Measurements from ENCODE around the gene CPM. TPM values are rescaled to one million over a fixed set of nuclear protein-coding genes. Genes with fewer than 3 reads are reported as not detected.

Gene CPM
- total and polyA plus RNA-seq, 4 donors = 14.2 to 65.0 (median 24.0) TPM

DNA sequence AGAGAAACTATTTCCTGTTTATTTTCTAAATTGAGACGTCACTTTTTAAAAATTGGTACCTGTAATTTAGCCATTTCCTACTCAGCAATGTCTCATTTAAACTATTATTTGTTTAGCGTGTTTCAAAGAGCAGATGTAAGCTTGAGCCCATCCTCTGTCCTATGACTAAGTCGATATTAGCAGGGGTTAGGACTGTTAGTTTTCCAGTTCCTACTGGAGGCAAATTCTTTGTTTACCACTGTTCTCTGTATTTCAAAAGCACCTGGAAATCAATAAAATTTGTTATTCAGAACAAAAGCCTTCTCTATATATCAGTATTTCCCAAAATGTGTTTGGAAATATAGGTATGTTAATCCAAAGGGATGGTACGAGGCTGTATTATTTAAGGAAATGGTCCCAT, 82.6 kb downstream of the CPM start:
- H3K4me3 ChIP-seq (ENCODE audit: low read depth in 1 of 3, low read length in 3 of 3) = no peak overlapping the region
- H3K27me3 ChIP-seq (ENCODE audit: control insufficient read depth in 4 of 4, insufficient read depth in 4 of 4, low read length in 3 of 4) = no peaks in the 10 kb centered on the region
- TF ChIP-seq REST (IDR thresholded peaks at IDR 0.05) = no peak
- TF ChIP-seq, protein P1, sequence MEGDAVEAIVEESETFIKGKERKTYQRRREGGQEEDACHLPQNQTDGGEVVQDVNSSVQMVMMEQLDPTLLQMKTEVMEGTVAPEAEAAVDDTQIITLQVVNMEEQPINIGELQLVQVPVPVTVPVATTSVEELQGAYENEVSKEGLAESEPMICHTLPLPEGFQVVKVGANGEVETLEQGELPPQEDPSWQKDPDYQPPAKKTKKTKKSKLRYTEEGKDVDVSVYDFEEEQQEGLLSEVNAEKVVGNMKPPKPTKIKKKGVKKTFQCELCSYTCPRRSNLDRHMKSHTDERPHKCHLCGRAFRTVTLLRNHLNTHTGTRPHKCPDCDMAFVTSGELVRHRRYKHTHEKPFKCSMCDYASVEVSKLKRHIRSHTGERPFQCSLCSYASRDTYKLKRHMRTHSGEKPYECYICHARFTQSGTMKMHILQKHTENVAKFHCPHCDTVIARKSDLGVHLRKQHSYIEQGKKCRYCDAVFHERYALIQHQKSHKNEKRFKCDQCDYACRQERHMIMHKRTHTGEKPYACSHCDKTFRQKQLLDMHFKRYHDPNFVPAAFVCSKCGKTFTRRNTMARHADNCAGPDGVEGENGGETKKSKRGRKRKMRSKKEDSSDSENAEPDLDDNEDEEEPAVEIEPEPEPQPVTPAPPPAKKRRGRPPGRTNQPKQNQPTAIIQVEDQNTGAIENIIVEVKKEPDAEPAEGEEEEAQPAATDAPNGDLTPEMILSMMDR (IDR thresholded peaks at IDR 0.05; ENCODE audit: low read depth, low read length, missing input control) = no peak
- TF ChIP-seq NR2F2 (IDR thresholded peaks at IDR 0.05) = no peak
- peak in 1 of 2 donors; percentile 55 for TF ChIP-seq EGR1 (IDR thresholded peaks at IDR 0.05; ENCODE audit: low read depth in 2 of 2)
- TF ChIP-seq MAX (IDR thresholded peaks at IDR 0.05) = peak; percentile 76
- TF ChIP-seq, protein P2, sequence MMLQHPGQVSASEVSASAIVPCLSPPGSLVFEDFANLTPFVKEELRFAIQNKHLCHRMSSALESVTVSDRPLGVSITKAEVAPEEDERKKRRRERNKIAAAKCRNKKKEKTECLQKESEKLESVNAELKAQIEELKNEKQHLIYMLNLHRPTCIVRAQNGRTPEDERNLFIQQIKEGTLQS (IDR thresholded peaks at IDR 0.05) = peak; percentile 45
- TF ChIP-seq GABPA (IDR thresholded peaks at IDR 0.05 in 1 of 2, conservative IDR thresholded peaks at IDR 0.05 in 1 of 2) = peak in 1 of 2 donors; percentile 32
- TF ChIP-seq TAF1 (conservative IDR thresholded peaks at IDR 0.05) = peak; percentile 70
- TF ChIP-seq HNF4G (IDR thresholded peaks at IDR 0.05) = peak; percentile 16
- peak; percentile 83 for TF ChIP-seq SP1 (IDR thresholded peaks at IDR 0.05)
- TF ChIP-seq YY1 (IDR thresholded peaks at IDR 0.05) = peak; percentile 65
- TF ChIP-seq FOXA1 (IDR thresholded peaks at IDR 0.05) = peak; percentile 62
- peak; percentile 20 to 73 for TF ChIP-seq RXRA (IDR thresholded peaks at IDR 0.05)
- peak; percentile 62 for TF ChIP-seq ZBTB33 (IDR thresholded peaks at IDR 0.05)
- peak; percentile 45 to 77 for TF ChIP-seq HNF4A (conservative IDR thresholded peaks at IDR 0.05)
- peak in 1 of 2 donors; percentile 37 for TF ChIP-seq RAD21 (IDR thresholded peaks at IDR 0.05)
- peak; percentile 85 for TF ChIP-seq FOXA2 (IDR thresholded peaks at IDR 0.05)
- peak; percentile 3 to 60 for TF ChIP-seq JUND (IDR thresholded peaks at IDR 0.05)
- WGBS = 34% methylated on average over 4 of the region's 4 CpGs
- no peak for DNase-seq (ENCODE audit: low spot score)
- H3K9ac ChIP-seq (ENCODE audit: low read depth in 1 of 2, low read length in 2 of 2) = no peak overlapping the region
- H3K27ac ChIP-seq (ENCODE audit: low read depth in 1 of 2, low read length in 2 of 2) = peak overlapping the region; percentile 84 to 91
- no peaks in the 10 kb centered on the region for H3K36me3 ChIP-seq (ENCODE audit: control insufficient read depth in 4 of 4, insufficient read depth in 3 of 4, low read depth in 1 of 4, low read length in 3 of 4)
- H3K9me3 ChIP-seq (ENCODE audit: control insufficient read depth in 4 of 4, low read length in 3 of 4) = no peaks in the 10 kb centered on the region
- H3K4me1 ChIP-seq (ENCODE audit: control insufficient read depth in 4 of 4, insufficient read depth in 4 of 4, low read length in 3 of 4) = peaks cover 0 to 18% (median 5%) of the 10 kb centered on the region in 4 donors
